ENCODE data around the gene ACACB. TPM values are rescaled to one million over a fixed set of nuclear protein-coding genes. Genes with fewer than 3 reads are reported as not detected.

Gene ACACB
- total RNA-seq, 1 experiment from 2014 or later, result 26.2 TPM

DNA sequence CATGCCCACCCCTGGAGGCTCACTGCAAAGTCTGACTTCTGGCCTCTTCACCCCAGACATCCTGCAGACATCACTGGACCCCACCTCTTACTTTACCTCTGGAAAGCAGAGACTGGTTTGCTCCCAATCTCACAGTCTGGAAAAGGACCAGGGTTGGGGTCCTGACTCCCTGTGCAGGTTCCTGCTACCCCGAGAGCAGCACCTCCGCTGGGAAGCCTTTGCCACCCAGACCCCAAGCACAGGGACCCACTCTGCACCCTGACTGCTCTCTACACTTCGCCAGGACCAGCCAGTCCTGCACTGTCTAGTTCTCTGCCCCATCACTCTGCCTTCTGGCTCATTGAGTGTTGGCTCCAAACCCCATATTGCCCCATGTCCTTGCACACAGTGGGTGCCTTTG, 176.7 kb downstream of the ACACB start:
- no peaks in the 10 kb centered on the region for H3K36me3 Mint-ChIP-seq (ENCODE audit: insufficient read depth, unreplicated experiment)
- peaks cover 7% of the 10 kb centered on the region for H3K27me3 Mint-ChIP-seq (ENCODE audit: insufficient read depth, unreplicated experiment)
- H3K4me1 Mint-ChIP-seq (ENCODE audit: low read depth, unreplicated experiment), result no peaks in the 10 kb centered on the region
- TF ChIP-seq, protein P1, sequence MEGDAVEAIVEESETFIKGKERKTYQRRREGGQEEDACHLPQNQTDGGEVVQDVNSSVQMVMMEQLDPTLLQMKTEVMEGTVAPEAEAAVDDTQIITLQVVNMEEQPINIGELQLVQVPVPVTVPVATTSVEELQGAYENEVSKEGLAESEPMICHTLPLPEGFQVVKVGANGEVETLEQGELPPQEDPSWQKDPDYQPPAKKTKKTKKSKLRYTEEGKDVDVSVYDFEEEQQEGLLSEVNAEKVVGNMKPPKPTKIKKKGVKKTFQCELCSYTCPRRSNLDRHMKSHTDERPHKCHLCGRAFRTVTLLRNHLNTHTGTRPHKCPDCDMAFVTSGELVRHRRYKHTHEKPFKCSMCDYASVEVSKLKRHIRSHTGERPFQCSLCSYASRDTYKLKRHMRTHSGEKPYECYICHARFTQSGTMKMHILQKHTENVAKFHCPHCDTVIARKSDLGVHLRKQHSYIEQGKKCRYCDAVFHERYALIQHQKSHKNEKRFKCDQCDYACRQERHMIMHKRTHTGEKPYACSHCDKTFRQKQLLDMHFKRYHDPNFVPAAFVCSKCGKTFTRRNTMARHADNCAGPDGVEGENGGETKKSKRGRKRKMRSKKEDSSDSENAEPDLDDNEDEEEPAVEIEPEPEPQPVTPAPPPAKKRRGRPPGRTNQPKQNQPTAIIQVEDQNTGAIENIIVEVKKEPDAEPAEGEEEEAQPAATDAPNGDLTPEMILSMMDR (IDR thresholded peaks at IDR 0.05; ENCODE audit: insufficient read depth in 1 of 2, low read depth in 1 of 2, low read length in 1 of 2, severe bottlenecking in 1 of 2, unreplicated experiment in 1 of 2), result no peak
- intact Hi-C loops (cut with micrococcal nuclease; ENCODE audit: unreplicated experiment), result no loop called here
- no peak overlapping the region for H3K27ac Mint-ChIP-seq (ENCODE audit: unreplicated experiment)
- ChIA-PET CTCF (no interaction called here), POLR2A (no interaction called here)
- Histone ChIP-seq H3K4me1 (no peaks in the 10 kb centered on the region), H3K27me3 (replicated peaks; ENCODE audit: control insufficient read depth, insufficient read depth, low read length) (no peaks in the 10 kb centered on the region), H3K9me3 (no peaks in the 10 kb centered on the region), H3K4me3 (ENCODE audit: low read depth, low read length) (no peak overlapping the region), H3K36me3 (ENCODE audit: control insufficient read depth, insufficient read depth, low read length) (no peaks in the 10 kb centered on the region)
- H3K9me3 Mint-ChIP-seq (ENCODE audit: unreplicated experiment), result no peaks in the 10 kb centered on the region
- DNase-seq, result no peak
- BruUV-seq (replicated peaks), result no TSS peak
- no peak overlapping the region for H3K4me3 Mint-ChIP-seq (ENCODE audit: unreplicated experiment)

DNA sequence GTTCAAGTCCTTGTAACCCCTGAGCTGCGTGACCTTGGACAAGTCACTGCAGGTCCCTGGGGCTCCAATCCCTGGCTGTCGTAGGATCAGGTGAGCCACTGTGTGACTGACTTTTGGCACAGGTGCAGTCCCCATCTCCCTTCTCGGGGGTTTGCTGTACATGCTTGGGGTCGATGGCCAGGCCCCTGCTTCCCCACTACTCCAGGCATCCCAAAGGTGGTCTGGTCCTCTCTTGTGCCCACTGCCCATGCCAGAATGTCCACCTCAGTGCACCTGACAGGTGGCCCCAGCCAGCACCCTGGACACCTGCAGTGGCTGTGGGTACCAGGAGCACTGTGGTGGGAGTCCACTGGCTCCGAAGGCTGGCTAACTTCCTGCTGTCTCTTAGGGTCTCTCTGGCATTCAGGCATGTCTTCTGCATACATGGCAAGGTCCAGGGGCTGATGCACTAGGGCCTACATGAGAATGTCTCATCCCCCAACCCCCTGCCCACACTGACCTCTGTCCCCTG, 178.0 kb downstream of the ACACB start:
- H3K27ac Mint-ChIP-seq (ENCODE audit: unreplicated experiment), result no peak overlapping the region
- no TSS peak for BruUV-seq (replicated peaks)
- H3K4me3 Mint-ChIP-seq (ENCODE audit: unreplicated experiment), result no peak overlapping the region
- no peaks in the 10 kb centered on the region for H3K9me3 ChIP-seq
- intact Hi-C loops (cut with micrococcal nuclease; ENCODE audit: unreplicated experiment), result no loop called here
- peaks cover 7% of the 10 kb centered on the region for H3K27me3 Mint-ChIP-seq (ENCODE audit: insufficient read depth, unreplicated experiment)
- TF ChIP-seq, protein P1 (IDR thresholded peaks at IDR 0.05; ENCODE audit: insufficient read depth in 1 of 2, low read depth in 1 of 2, low read length in 1 of 2, severe bottlenecking in 1 of 2, unreplicated experiment in 1 of 2), result no peak
- H3K36me3 Mint-ChIP-seq (ENCODE audit: insufficient read depth, unreplicated experiment), result no peaks in the 10 kb centered on the region
- no peaks in the 10 kb centered on the region for H3K36me3 ChIP-seq (ENCODE audit: control insufficient read depth, insufficient read depth, low read length)
- H3K4me1 Mint-ChIP-seq (ENCODE audit: low read depth, unreplicated experiment), result no peaks in the 10 kb centered on the region
- H3K4me3 ChIP-seq (ENCODE audit: low read depth, low read length), result no peak overlapping the region
- ChIA-PET CTCF (no interaction called here), POLR2A (no interaction called here)
- H3K27me3 ChIP-seq (replicated peaks; ENCODE audit: control insufficient read depth, insufficient read depth, low read length), result no peaks in the 10 kb centered on the region
- no peaks in the 10 kb centered on the region for H3K9me3 Mint-ChIP-seq (ENCODE audit: unreplicated experiment)
- no peaks in the 10 kb centered on the region for H3K4me1 ChIP-seq
- DNase-seq, result no peak

DNA sequence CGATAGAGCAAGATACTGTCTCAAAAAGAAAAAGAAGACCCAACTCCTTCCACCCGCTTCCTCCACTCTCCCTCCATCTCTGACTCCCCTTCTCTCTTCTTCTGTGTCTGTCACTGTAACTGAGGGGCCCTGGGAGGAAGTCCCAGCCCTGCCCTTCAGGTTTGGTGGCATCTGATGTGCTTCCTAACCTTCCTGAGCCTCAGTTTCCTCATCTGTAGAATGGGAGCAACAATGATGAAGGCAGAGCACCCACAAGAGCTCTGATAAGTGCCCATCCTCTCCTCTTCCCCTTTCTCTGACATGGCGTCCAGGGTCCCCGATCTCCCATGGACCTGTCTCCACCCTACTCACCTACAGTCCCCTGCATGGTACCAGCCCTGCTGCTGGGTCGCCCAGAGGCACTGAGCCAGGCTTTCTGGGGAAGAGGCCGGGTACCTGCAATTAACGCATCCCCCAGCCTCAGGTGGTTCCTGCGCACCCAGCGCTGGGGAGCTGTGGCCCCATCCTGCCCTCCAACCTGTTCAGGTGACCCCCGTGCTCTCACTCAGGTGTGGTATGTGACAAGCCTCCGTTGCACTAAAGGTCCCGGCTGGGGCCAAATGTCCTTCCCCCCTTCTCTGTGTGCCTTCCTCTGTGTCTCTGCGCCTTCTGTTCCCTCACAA, 179.5 kb downstream of the ACACB start:
- Mint-ChIP-seq H3K27ac (ENCODE audit: unreplicated experiment) (no peak overlapping the region), H3K36me3 (ENCODE audit: insufficient read depth, unreplicated experiment) (no peaks in the 10 kb centered on the region), H3K9me3 (ENCODE audit: unreplicated experiment) (no peaks in the 10 kb centered on the region), H3K4me1 (ENCODE audit: low read depth, unreplicated experiment) (no peaks in the 10 kb centered on the region), H3K27me3 (ENCODE audit: insufficient read depth, unreplicated experiment) (peaks cover 7% of the 10 kb centered on the region), H3K4me3 (ENCODE audit: unreplicated experiment) (no peak overlapping the region)
- ChIA-PET POLR2A (no interaction called here), CTCF (no interaction called here)
- no peaks in the 10 kb centered on the region for H3K9me3 ChIP-seq
- no TSS peak for BruUV-seq (replicated peaks)
- H3K27me3 ChIP-seq (replicated peaks; ENCODE audit: control insufficient read depth, insufficient read depth, low read length), result no peaks in the 10 kb centered on the region
- no peaks in the 10 kb centered on the region for H3K4me1 ChIP-seq
- intact Hi-C loops (cut with micrococcal nuclease; ENCODE audit: unreplicated experiment), result no loop called here
- no peak overlapping the region for H3K4me3 ChIP-seq (ENCODE audit: low read depth, low read length)
- TF ChIP-seq, protein P1 (IDR thresholded peaks at IDR 0.05; ENCODE audit: insufficient read depth in 1 of 2, low read depth in 1 of 2, low read length in 1 of 2, severe bottlenecking in 1 of 2, unreplicated experiment in 1 of 2), result no peak
- H3K36me3 ChIP-seq (ENCODE audit: control insufficient read depth, insufficient read depth, low read length), result no peaks in the 10 kb centered on the region
- DNase-seq, result no peak
